ENCODE measurements around the gene TTC34.

The TTC34 gene

GRCh38 chr1:2801535-2802291 is at the start of gene TTC34:
TSS of gene TTC34 (minus strand) at chr1:2801693. CDS start at chr1:2800827, 866 bp downstream.
- peak; percentile 35 for DNase-seq

- no peak for DNase-seq
Observed at GRCh38 chr1:2850502-2850901, 49.0 kb upstream of the TTC34 start.

- no peak for DNase-seq
Observed at GRCh38 chr1:2848006-2848670, 46.6 kb upstream of the TTC34 start.

GRCh38 chr1:2847086-2847985 is 45.8 kb upstream of the TTC34 start:
- no peak for DNase-seq

- no peak for DNase-seq
Observed at GRCh38 chr1:2845869-2846268, 44.4 kb upstream of the TTC34 start.

- peak; percentile 70 for DNase-seq
Observed at GRCh38 chr1:2840036-2840809, 38.7 kb upstream of the TTC34 start.

- DNase-seq, result no peak
Observed at GRCh38 chr1:2837823-2838222, 36.3 kb upstream of the TTC34 start.

- no peak for DNase-seq
Observed at GRCh38 chr1:2837316-2837715, 35.8 kb upstream of the TTC34 start.

- DNase-seq, result no peak
Observed at GRCh38 chr1:2836333-2836970, 35.0 kb upstream of the TTC34 start.

- no peak for DNase-seq
Observed at GRCh38 chr1:2835650-2836159, 34.2 kb upstream of the TTC34 start.

- no peak for DNase-seq
Observed at GRCh38 chr1:2834741-2835564, 33.5 kb upstream of the TTC34 start.

- no peak for DNase-seq
Observed at GRCh38 chr1:2834146-2834475, 32.6 kb upstream of the TTC34 start.

- no peak for DNase-seq
Observed at GRCh38 chr1:2833454-2834145, 32.1 kb upstream of the TTC34 start.

- DNase-seq, result no peak
Observed at GRCh38 chr1:2832506-2833453, 31.3 kb upstream of the TTC34 start.

GRCh38 chr1:2831596-2832212 is 30.2 kb upstream of the TTC34 start:
- DNase-seq, result no peak

- DNase-seq, result no peak
Observed at GRCh38 chr1:2830761-2831425, 29.4 kb upstream of the TTC34 start.

- no peak for DNase-seq
Observed at GRCh38 chr1:2829846-2830615, 28.5 kb upstream of the TTC34 start.
